CD4-positive, alpha-beta T cell treated with Interleukin-4 for 1 hour (primary cell): ENCODE measurements around the gene CD82.
A peak's percentile ranks its signal among the peaks of the same experiment; 100 is the strongest.

Experiments
- DNase-seq, 2 donors: peaks; one replicate each; pipeline ENCODE4 v3.0.0-alpha.2; 2020 to 2022

CD82 gene

DNA sequence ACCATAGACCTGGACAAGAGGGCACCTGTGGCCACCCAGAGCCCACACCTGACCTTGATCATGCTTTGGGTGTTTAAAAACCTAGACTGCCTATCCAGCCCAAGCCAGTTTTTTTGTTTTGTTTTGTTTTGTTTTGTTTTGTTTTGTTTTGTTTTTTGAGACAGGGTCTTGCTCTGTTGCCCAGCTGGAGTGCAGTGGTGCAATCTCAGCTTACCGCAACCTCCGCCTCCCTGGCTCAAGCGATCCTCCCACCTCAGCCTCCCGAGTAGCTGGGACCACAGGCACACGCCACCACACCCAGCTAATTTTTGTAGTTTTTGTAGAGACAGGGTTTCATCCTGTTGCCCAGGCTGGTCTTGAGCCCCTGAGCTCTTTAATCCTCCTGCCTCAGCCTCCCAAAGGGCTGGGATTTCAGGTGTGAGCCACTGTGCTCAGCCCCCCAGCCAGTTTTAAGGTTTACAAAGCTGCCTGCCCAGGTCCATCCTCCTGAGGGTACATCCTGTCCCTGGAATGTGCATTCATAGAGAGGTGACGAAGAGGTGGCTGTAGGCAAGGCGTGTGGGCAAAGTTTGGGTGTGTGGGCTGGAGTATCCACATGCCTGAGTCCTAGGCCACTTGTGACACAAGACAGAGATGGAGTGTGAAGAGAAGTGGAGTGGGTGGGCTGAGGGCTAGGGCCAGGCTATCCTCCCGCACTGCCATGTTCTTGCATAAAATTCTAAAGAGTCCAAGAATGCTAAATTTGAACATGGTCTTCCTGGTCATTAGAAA is 3.3 kb upstream of the CD82 start:
- DNase-seq, result no peak

- no peak for DNase-seq
These were observed 2.5 kb upstream of the CD82 start for GRCh38 chr11:44562845-44563460.

GRCh38 chr11:44563711-44564110 is 1.8 kb upstream of the CD82 start:
- DNase-seq, result no peak

GRCh38 chr11:44564166-44564565 is 1.3 kb upstream of the CD82 start:
- no peak for DNase-seq

DNA sequence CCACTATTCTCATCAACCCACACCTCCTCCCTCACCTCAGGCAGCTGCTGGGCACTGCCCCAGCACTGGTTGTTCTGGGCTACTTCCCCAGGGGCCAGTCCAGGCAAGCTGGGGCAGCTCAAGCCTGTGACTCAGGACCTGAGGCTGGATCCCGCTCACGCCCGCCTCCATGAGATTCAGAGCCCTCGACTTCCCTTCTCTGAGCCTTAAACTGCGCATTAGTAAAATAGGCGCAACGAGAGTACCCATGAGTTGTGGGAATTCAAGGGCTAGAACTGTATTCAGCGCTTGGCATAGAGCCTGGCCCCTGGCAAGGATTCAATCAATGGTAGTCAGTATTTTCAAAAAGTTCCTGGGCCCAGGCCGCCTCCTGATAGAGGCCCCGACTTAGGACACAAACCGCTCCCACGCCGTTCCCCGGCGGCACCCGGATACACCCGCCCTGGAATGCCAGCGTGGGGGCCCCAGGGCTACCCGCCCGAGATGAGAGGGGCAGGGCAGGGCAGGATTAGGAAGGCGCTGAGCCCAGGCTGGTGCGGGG is 723 bp upstream of the CD82 start:
- peak in 1 of 2 donors; percentile 67 for DNase-seq

- DNase-seq, result no peak
These were observed 788 bp downstream of the CD82 start for GRCh38 chr11:44565953-44566949.

DNA sequence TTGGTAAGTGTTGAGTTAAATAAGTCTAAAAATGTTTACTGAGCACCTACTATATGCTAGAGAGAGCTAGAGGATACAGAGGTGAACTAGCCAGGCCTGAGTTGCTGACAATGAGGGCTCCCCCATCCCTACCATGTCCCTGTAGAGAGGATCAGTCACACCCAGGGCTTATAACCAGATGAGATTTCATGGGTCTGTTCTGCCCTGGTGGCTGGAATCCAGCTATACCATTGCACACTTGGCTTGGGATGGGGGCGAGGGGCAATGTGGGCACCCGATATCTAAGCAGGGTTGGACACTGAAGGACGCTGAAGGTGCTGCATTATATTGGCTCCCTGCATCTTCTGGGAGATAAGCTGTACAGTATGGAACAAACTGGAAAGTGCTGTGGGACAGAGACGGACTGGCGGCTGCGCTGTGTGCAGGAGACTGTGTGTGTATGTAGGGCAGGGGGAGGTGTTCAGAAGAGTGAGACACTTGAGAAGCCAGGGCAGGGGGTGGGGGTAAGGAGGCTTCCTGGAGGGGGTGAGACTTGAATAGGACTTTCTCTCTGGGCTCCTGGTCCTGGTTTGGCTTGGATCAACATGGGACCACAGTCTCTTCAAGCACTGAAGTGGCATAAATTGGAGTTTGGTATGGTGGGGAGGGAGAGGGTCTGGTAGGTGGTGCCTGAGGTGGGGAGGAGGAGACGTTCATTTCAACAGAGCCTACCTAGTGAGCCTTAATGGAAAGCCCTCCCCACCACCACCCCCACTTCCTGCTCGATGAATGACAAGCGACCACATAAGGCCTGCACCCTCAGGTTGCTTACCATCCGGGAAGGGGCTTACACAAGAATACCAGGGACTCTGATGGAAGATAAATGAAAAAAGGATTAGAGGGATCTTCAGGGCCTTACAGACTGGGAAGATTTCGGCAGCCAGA is 1.8 kb downstream of the CD82 start:
- no peak for DNase-seq

GRCh38 chr11:44567876-44568256 is 2.4 kb downstream of the CD82 start:
- DNase-seq, result no peak

DNA sequence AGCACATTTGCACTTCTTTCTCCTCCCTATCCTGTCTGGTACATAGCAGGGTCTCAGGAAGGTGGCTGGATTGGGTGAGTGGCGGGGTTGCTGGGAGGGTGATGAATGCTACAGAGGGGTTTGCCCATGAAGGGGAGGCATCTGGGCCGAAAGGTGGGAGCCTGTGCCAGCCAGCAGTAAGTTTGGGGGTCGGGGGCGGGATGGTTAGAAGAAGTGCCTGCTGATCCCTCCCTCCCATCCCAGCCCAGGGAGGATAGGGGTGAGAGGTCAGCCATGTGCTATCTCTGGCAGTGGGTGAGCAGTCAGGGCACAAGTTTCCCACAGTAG is 2.8 kb downstream of the CD82 start:
- DNase-seq, result no peak

DNA sequence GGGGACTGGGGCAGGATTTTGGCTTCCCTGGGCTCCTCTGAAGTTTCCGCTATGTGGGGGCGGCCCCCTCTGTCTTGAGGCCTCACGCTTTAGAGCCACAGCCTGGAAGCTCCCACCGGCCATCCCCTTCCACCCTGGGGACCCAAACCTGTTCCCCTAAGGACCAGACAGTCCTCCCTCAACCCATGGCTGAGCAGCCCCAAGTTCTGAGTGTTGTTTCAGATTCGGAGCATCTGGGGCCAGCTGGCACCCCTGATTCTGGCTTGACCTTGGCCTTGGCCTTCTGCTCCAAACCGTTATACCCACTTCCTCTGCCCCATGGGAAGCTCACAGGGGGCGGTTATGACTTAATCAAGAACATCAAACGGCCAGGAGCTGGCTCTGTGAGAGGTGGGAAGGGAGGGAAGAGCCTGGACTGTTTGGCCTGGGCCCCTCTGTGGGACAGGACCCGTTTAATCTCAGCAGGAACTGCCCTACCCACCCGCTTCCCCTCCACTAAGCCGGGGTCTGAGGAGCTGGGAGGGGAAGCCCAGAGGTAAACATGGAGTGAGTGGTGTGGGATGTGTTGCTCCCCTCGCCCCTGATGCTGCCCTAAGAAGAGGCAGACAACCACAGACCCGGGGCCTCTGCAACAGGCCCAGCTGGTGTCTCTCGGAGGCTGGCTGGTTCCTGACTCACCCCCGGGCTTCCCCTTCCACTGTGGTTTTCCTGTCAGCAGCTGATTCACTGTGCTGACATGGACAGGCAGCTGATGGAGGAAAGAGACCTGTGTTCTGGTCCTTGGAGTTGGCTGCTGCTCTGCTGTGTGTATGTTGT is 3.4 kb downstream of the CD82 start:
- DNase-seq, result peak; percentile 87 to 90

DNA sequence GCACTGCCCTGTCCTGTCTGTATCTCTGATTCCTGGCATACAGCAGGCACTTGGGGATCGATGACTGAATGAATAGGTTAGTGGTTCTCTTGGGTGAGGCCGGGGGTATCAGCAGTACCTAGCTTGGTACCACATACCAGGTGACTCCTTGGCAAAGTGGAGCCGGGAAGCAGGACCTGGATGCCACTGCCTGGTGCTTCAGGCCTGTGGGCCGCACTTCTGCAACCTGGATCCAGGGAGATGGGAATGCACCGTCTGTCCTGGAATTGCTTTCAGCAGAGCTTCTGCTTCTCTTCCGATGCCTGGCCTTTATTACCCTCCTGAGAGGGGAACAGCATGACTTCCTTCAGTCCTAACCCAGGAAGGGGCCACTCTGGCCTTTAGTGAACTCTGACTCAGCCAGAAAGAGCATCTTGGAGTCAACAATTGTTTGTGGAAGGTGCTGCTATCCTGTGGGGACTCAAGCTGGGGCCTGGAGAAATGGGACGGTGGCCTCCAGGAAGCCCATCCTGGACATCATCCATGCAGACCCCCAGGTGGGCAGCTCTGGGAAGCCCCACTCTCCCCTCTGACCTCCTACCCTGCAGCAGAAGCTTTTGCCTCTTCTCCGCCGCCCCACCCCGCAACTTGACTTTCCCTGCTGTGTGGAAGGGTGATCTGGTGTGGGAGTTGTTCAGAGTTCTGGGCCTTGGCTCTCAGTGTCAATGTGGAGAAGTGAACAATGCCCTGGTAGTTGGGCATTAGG is 5.1 kb downstream of the CD82 start:
- DNase-seq, result peak in 1 of 2 donors; percentile 37

- DNase-seq, result no peak
These were observed 6.4 kb downstream of the CD82 start for GRCh38 chr11:44571871-44572270.

DNA sequence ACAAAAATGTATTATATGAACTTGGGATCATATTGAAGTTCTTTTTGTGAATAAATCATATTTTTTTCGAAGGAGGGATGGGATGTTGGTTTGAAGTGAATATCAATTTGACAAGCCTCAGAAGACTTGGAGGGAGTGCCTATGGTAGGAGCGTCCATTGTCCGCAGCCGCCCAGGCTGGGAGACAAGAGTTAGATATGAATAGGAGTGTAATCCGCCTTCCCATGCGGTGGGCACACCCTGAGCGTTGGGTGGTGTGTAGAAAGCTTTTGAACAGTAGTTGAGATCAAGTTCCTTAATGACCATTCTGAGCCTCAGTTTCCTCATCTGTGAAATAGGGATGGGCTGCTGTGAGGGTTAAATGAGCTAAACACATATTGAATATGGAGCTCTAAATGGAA is 7.0 kb downstream of the CD82 start:
- DNase-seq, result no peak

- no peak for DNase-seq
These were observed 7.4 kb downstream of the CD82 start for GRCh38 chr11:44572884-44573283.

DNA sequence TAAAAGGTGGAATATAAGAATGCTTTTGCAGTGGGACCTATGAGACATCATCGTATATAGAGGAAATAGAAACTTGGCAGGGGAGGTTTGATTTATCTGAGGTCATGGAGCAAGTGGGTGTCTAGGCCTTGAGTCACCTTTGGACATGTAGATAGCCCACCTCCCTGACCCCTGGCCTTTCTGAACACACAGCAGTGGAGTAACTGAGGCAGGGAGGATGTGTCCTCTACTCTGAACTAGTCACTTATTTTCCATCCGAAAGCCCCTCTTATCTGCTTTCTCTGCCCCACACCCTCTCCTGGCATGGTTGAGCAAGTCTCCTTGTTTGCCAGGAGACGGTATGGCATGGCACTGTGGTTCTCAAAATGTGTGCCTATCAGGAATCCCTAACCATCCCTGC is 7.9 kb downstream of the CD82 start:
- no peak for DNase-seq

DNA sequence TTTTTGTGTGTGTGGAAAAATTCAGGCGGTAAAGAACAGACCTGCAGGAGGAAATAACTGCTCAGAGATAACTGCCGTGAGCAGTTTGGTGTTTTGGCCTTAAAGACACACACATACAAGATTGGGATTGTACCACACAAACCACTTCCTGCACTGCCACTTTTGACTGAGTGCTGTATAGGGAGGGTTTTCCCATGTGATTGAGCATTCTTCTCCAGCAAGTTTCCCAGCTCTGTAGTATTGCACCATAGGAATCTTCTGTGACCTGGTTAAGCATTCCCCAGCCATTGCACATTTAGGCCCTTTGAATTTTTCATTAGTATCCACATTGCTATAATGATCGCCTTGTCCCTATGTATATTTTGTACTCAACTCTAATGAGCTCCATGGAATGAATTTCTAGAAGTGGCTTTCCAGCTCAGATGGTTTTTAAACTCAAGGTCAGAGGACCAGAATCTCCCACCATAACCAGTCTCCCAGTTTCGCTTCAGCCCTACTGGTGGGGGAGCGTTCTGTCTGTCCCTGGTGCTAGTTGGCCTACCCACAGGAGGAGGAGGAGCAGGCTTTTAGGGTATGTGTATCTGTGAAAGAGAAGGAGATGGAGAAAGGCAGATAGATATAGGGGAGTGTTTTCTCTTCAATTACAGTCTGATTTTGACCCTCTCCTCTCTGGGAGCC is 9.3 kb downstream of the CD82 start:
- DNase-seq, result peak in 1 of 2 donors; percentile 54

GRCh38 chr11:44575288-44575672 is 9.8 kb downstream of the CD82 start:
- no peak for DNase-seq

DNA sequence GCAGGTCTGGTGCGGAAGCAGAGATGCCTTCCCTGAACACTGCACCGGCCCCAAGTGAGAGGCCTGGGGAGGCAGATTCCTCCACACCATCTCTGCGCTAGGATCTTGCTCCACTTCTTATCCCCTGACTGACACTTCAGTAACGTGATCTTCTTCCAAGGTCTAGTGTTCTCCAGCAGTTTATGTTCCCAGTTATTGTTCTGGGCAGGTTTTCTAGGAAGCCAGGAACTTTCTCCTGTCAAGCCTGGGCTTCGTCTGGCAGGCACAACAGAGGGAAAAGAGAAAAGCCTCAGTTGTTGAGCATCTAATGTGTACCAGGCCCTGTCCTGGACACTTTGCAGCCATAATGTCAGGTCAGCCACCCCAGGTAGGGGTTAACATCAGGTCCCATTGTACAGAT is 10.5 kb downstream of the CD82 start:
- DNase-seq, result no peak

DNA sequence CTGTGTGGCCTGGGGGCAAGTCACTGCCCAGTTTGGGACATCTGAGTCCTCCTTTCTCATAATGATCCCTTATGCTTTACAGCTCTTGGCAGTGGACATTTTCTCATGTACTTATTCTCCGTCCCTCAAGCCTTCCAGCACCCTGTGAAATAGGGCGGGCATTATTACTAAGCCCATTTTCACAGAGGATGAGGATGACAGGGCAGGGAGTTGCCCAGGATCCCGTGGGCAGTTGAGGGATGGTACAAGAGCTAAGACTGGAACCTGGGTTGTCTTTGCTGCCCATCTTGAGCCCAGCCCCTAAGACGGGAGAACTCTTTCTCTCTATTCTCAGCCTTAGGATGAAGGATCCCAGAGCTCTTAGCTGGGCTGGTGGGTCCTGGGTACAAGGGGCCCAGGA is 11.2 kb downstream of the CD82 start:
- DNase-seq, result no peak

GRCh38 chr11:44577231-44577830 is 11.9 kb downstream of the CD82 start:
- no peak for DNase-seq
